ENCODE measurements around the gene CCDC13. TPM values are rescaled to one million over a fixed set of nuclear protein-coding genes. Genes with fewer than 3 reads are reported as not detected.

The CCDC13 gene
- total RNA-seq, 1 experiment from 2014 or later: 2.3 TPM

GRCh38 chr3:42749025-42749752, 23.9 kb downstream of the CCDC13 start:
- ChIA-PET POLR2A (no interaction called here), RAD21 (ENCODE audit: low non-redundant PET in 1 of 2, low total read pairs in 2 of 2, uncharacterized antibody in 2 of 2, unreplicated experiment in 2 of 2) (no interaction called here), CTCF (interaction anchor here (1.2 kb wide), 1 partner anchor 97 kb away, joined by 4 read pairs; no protein-coding TSS in a partner anchor)
- no peaks in the 10 kb centered on the region for H3K79me2 ChIP-seq (ENCODE audit: insufficient read depth, low read length)
- H3K9ac ChIP-seq (ENCODE audit: low read length): no peak overlapping the region
- H3K4me2 ChIP-seq (ENCODE audit: low read length): no peak overlapping the region
- no peaks in the 10 kb centered on the region for H3K36me3 ChIP-seq (ENCODE audit: control insufficient read depth in 1 of 2, insufficient read depth in 2 of 2, low read length in 2 of 2)
- no peak overlapping the region for H2AFZ ChIP-seq (ENCODE audit: low read depth, low read length, poor library complexity, severe bottlenecking)
- DNase-seq (ENCODE audit: low read depth, low spot score): no peak
- no peaks in the 10 kb centered on the region for H3K9me3 ChIP-seq (ENCODE audit: control insufficient read depth in 1 of 2, insufficient read depth in 1 of 2, low read depth in 1 of 2, low read length in 2 of 2)
- H3K4me1 ChIP-seq (ENCODE audit: control insufficient read depth in 1 of 2, insufficient read depth in 2 of 2, low read length in 2 of 2): peaks cover 0 to 19% of the 10 kb centered on the region in 2 experiments; a peak in 2 of 4 replicates
- TF ChIP-seq POLR2AphosphoS5 (IDR thresholded peaks at IDR 0.05; ENCODE audit: low read depth, low read length): no peak
- no peak for TF ChIP-seq SIN3A (IDR thresholded peaks at IDR 0.05; ENCODE audit: low read depth)
- no peak for TF ChIP-seq ELF1 (IDR thresholded peaks at IDR 0.05; ENCODE audit: borderline replicate concordance, low read depth)
- TF ChIP-seq EZH2 (IDR thresholded peaks at IDR 0.05): no peak
- no peak for TF ChIP-seq CBX3 (IDR thresholded peaks at IDR 0.05; ENCODE audit: low read depth)
- no peak for TF ChIP-seq CTCF (IDR thresholded peaks at IDR 0.05 in 2 of 3, conservative IDR thresholded peaks at IDR 0.05 in 1 of 3; ENCODE audit: borderline replicate concordance in 1 of 3, insufficient read depth in 1 of 3, low read depth in 2 of 3, low read length in 2 of 3)
- TF ChIP-seq CEBPB (IDR thresholded peaks at IDR 0.05; ENCODE audit: low read depth): no peak
- TF ChIP-seq MAX (IDR thresholded peaks at IDR 0.05): no peak
- no peak for TF ChIP-seq ZBTB33 (IDR thresholded peaks at IDR 0.05; ENCODE audit: extremely low read depth, insufficient replicate concordance, low read length)
- no peaks in the 10 kb centered on the region for H3K27me3 ChIP-seq (ENCODE audit: insufficient read depth, low read length)
- no peak for ATAC-seq
- intact Hi-C loops (cut with micrococcal nuclease): no loop called here
- no peaks in the 10 kb centered on the region for H4K20me1 ChIP-seq (ENCODE audit: insufficient read depth)
- no TSS peak for BruUV-seq (replicated peaks)
- no peaks in the 10 kb centered on the region for H3K9me2 ChIP-seq (ENCODE audit: insufficient read depth)
- no peak overlapping the region for H3K4me3 ChIP-seq (replicated peaks in 1 of 2; ENCODE audit: low read depth in 1 of 2, low read length in 2 of 2)
- H3K27ac ChIP-seq (ENCODE audit: low read depth, low read length): no peak overlapping the region

Measured in HCT116 (cell line).